GM12891 (cell line): ENCODE measurements around the gene ATF7IP2.
"Not testable (repeated sequence)": the region's sequence is repeated elsewhere in the genome, so short reads cannot be mapped to it uniquely, and the experiment has no call there.

Experiments
- POLR2A ChIP-seq: IDR thresholded peaks from 2 replicates; pipeline ENCODE4 v1.6.1; 2011; ENCODE audit warnings: low read depth, low read length, control low read depth
- POLR2AphosphoS5 ChIP-seq: IDR thresholded peaks from 2 replicates; pipeline ENCODE4 v1.6.1; 2011; ENCODE audit warnings: low read depth, low read length, control low read depth
- TAF1 ChIP-seq: IDR thresholded peaks from 2 replicates; pipeline ENCODE4 v1.6.1; 2011; ENCODE audit warnings: low read depth, low read length, control low read depth

DNA sequence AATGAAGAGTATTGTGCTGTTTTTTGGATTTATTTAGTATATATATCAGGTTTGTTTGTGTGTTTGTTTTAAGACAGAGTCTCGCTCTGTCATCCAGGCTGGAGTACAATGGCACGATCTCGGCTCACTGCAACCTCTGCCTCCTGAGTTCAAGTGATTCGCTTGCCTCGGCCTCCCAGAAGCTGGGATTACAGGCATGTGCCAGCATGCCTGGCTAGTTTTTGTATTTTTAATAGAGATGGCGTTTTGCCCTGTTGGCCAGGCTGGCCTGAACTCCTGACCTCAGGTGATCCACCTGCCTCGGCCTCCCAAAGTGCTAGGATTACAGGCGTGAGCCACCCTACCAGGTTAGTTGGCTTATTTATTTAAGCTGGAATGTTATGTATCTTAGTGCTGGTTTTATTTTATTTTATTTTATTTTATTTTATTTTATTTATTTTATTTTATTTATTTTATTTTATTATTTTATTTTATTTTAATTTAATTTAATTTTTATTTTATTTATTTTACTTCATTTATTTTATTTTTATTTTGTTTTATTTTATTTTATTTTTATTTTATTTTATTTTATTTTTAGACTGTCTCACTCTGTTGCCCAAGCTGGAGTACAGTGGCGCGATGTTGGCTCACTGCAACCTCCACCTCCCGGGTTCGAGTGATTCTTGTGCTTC, 43.6 kb downstream of the ATF7IP2 start:
- not testable (repeated sequence) for TF ChIP-seq TAF1, POLR2A, POLR2AphosphoS5
